HepG2 (cell line): ENCODE results near the gene ATG16L2. TPM values are rescaled to one million over a fixed set of nuclear protein-coding genes. Genes with fewer than 3 reads are reported as not detected.

Source experiments
- JARID2 ChIP-seq: sonication (generic); formaldehyde crosslinking; IDR thresholded peaks from 2 replicates; pipeline ENCODE4 v1.8.1; 2023; ENCODE audit warnings: missing genetic modification reagents, inconsistent platforms; ENCODE audit not compliant: insufficient replicate concordance
- KLF13 ChIP-seq: sonication (generic); formaldehyde crosslinking; IDR thresholded peaks from 2 replicates; pipeline ENCODE4 v1.4.0; 2020; ENCODE audit warnings: mild to moderate bottlenecking, missing genetic modification reagents
- MAF1 ChIP-seq: sonication (generic); formaldehyde crosslinking; IDR thresholded peaks from 2 replicates; pipeline ENCODE4 v1.5.0; 2020; ENCODE audit warnings: missing genetic modification reagents, borderline replicate concordance
- MED13 ChIP-seq: sonication (generic); formaldehyde crosslinking; IDR thresholded peaks from 2 replicates; pipeline ENCODE4 v1.5.0; 2020; ENCODE audit warnings: missing genetic modification reagents
- NKX3-1 ChIP-seq: sonication (generic); formaldehyde crosslinking; IDR thresholded peaks from 2 replicates; pipeline ENCODE4 v1.5.0; 2020; ENCODE audit warnings: missing genetic modification reagents
- SMAD1 ChIP-seq: sonication (generic); formaldehyde crosslinking; IDR thresholded peaks from 2 replicates; pipeline ENCODE4 v1.4.0; 2020; ENCODE audit warnings: missing genetic modification reagents, low read depth, mild to moderate bottlenecking, borderline replicate concordance
- SP4 ChIP-seq: sonication (generic); formaldehyde crosslinking; IDR thresholded peaks from 2 replicates; pipeline ENCODE4 v1.8.1; 2023; ENCODE audit warnings: mild to moderate bottlenecking, missing genetic modification reagents
- STAG1 ChIP-seq: sonication (generic); formaldehyde crosslinking; IDR thresholded peaks from 2 replicates; pipeline ENCODE4 v1.4.0; 2020; ENCODE audit warnings: missing genetic modification reagents
- ZFP90 ChIP-seq: sonication (generic); formaldehyde crosslinking; IDR thresholded peaks from 2 replicates; pipeline ENCODE4 v1.8.0; 2022; ENCODE audit warnings: missing genetic modification reagents, mild to moderate bottlenecking, inconsistent platforms, borderline replicate concordance
- ZMYM3 ChIP-seq: sonication (generic); formaldehyde crosslinking; IDR thresholded peaks from 2 replicates; pipeline ENCODE4 v1.5.1; 2020; ENCODE audit warnings: mild to moderate bottlenecking, missing genetic modification reagents
- ZNF143 ChIP-seq: sonication (generic); formaldehyde crosslinking; IDR thresholded peaks from 2 replicates; pipeline ENCODE4 v1.4.0; 2020; ENCODE audit warnings: missing genetic modification reagents
- ZNF546 ChIP-seq: sonication (generic); formaldehyde crosslinking; conservative IDR thresholded peaks from 2 replicates; pipeline ENCODE4 v1.8.1; 2023; ENCODE audit warnings: mild to moderate bottlenecking, missing genetic modification reagents
- ZNF616 ChIP-seq: sonication (generic); formaldehyde crosslinking; IDR thresholded peaks from 2 replicates; pipeline ENCODE4 v1.5.0; 2020; ENCODE audit warnings: low read depth, mild to moderate bottlenecking, missing genetic modification reagents
- ZNF768 ChIP-seq: sonication (generic); formaldehyde crosslinking; IDR thresholded peaks from 2 replicates; pipeline ENCODE4 v1.4.0; 2020; ENCODE audit warnings: missing genetic modification reagents
- ZNF788 ChIP-seq: sonication (generic); formaldehyde crosslinking; IDR thresholded peaks from 2 replicates; pipeline ENCODE4 v1.5.0; 2020; ENCODE audit warnings: mild to moderate bottlenecking, missing genetic modification reagents, borderline replicate concordance
- polyA plus RNA-seq, 8 experiments: library from polyadenylated mRNA; depleted of rRNA in 3 of 8; stranded (reverse) in 7 of 8; unstranded in 1 of 8; fragments of >200 nt; fragmentation: Illumina TruSeq in 4 of 8; extraction: Trizol in 4 of 8; gene quantifications; 2 replicates each; pipeline versions ENCODE4 v1.2.1 to v1.2.3, GENCODE V29; 2011 to 2016; ENCODE audit warnings: low read depth in 4 of 8, missing spikeins in 1 of 8, mixed read lengths in 1 of 8; ENCODE audit not compliant: insufficient read depth in 1 of 8
- total RNA-seq, 5 experiments: library from RNA; depleted of rRNA; stranded (reverse); fragments of >200 nt; fragmentation: Illumina TruSeq; extraction: Trizol; gene quantifications; 2 replicates each; pipeline ENCODE4 v1.2.3, GENCODE V29; 2016; ENCODE audit warnings: low read depth in 1 of 5
- TF ChIP-seq, protein P1 (sequence below): sonication (generic); formaldehyde crosslinking; IDR thresholded peaks from 2 replicates; pipeline ENCODE4 v1.9.0; 2021; ENCODE audit warnings: missing genetic modification reagents, borderline replicate concordance
- TF ChIP-seq, protein P2 (sequence below): IDR thresholded peaks from 2 replicates; pipeline ENCODE4 v1.4.0; 2020; ENCODE audit warnings: mild to moderate bottlenecking, missing genetic modification reagents
- TF ChIP-seq, protein P3 (sequence below): sonication (generic); formaldehyde crosslinking; conservative IDR thresholded peaks from 2 replicates; pipeline ENCODE4 v1.4.0; 2020; ENCODE audit warnings: mild to moderate bottlenecking, missing genetic modification reagents, moderate library complexity

ATG16L2 gene
- total and polyA plus RNA-seq, 2 of the 13 experiments (the other 11 are each of a cell fraction or from before 2014, with no cell fraction given): 6.2 to 14.8 TPM

DNA sequence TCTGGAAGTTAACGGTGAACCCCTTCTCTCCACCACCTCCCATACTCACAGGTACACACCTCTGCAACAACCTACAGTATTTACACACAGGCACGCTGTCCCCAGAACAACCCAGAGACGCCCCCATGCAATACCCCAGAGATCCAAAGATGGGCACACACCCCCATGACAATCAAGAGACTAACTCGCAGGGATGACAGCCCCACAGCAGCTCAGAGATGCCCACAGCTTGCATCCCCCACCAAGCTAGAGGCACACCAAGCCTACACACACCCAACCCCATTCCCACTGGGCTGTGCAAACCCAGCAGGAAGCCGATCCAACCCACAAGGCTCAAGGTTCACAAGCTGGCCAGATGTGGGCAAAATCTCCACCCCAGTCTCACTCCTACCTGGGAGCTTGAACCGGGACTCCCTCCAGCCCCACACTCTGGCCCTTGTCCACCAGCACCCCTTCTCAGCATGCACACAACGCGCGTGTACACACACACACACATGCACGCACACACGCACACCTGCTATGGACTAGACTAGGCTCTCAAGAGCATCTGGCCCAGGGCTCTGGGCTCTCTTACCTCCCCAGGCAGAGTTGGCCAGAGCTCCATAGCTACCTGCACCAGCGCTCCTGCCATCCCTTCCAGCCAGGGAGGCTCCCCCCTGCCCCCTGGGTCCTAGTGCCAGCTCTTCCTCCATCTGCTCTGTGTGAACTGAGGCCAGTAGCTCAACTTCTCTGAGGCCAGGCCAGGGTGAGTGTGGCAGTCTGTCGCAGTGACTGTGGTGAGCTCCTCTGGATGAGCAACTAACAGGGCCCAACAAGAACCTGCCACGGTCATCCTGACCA is 31.9 kb upstream of the ATG16L2 start (continued):
- TF ChIP-seq, protein P1, sequence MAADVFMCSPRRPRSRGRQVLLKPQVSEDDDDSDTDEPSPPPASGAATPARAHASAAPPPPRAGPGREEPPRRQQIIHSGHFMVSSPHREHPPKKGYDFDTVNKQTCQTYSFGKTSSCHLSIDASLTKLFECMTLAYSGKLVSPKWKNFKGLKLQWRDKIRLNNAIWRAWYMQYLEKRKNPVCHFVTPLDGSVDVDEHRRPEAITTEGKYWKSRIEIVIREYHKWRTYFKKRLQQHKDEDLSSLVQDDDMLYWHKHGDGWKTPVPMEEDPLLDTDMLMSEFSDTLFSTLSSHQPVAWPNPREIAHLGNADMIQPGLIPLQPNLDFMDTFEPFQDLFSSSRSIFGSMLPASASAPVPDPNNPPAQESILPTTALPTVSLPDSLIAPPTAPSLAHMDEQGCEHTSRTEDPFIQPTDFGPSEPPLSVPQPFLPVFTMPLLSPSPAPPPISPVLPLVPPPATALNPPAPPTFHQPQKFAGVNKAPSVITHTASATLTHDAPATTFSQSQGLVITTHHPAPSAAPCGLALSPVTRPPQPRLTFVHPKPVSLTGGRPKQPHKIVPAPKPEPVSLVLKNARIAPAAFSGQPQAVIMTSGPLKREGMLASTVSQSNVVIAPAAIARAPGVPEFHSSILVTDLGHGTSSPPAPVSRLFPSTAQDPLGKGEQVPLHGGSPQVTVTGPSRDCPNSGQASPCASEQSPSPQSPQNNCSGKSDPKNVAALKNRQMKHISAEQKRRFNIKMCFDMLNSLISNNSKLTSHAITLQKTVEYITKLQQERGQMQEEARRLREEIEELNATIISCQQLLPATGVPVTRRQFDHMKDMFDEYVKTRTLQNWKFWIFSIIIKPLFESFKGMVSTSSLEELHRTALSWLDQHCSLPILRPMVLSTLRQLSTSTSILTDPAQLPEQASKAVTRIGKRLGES (CRISPR knock-in tag): no peak
- peak; percentile 40; the same call in 1 of the 2 replicates for TF ChIP-seq ZNF616
- TF ChIP-seq ZNF546 (CRISPR knock-in tag): no peak
- TF ChIP-seq ZNF788: peak; percentile 72
- peak; percentile 28; the same call in 1 of the 2 replicates for TF ChIP-seq ZNF143 (CRISPR knock-in tag)
- TF ChIP-seq JARID2 (CRISPR knock-in tag): no peak
- peak; percentile 97 for TF ChIP-seq ZMYM3 (CRISPR knock-in tag)
- TF ChIP-seq KLF13 (CRISPR knock-in tag): 0 out of 2 replicates have a peak, but pooled peaks have one; percentile 32
- peak; percentile 69; the same call in 1 of the 2 replicates for TF ChIP-seq ZFP90 (CRISPR knock-in tag)
- TF ChIP-seq MAF1 (CRISPR knock-in tag): no peak
- TF ChIP-seq, protein P2, sequence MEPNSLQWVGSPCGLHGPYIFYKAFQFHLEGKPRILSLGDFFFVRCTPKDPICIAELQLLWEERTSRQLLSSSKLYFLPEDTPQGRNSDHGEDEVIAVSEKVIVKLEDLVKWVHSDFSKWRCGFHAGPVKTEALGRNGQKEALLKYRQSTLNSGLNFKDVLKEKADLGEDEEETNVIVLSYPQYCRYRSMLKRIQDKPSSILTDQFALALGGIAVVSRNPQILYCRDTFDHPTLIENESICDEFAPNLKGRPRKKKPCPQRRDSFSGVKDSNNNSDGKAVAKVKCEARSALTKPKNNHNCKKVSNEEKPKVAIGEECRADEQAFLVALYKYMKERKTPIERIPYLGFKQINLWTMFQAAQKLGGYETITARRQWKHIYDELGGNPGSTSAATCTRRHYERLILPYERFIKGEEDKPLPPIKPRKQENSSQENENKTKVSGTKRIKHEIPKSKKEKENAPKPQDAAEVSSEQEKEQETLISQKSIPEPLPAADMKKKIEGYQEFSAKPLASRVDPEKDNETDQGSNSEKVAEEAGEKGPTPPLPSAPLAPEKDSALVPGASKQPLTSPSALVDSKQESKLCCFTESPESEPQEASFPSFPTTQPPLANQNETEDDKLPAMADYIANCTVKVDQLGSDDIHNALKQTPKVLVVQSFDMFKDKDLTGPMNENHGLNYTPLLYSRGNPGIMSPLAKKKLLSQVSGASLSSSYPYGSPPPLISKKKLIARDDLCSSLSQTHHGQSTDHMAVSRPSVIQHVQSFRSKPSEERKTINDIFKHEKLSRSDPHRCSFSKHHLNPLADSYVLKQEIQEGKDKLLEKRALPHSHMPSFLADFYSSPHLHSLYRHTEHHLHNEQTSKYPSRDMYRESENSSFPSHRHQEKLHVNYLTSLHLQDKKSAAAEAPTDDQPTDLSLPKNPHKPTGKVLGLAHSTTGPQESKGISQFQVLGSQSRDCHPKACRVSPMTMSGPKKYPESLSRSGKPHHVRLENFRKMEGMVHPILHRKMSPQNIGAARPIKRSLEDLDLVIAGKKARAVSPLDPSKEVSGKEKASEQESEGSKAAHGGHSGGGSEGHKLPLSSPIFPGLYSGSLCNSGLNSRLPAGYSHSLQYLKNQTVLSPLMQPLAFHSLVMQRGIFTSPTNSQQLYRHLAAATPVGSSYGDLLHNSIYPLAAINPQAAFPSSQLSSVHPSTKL (CRISPR knock-in tag): 0 out of 2 replicates have a peak, but pooled peaks have one; percentile 21
- TF ChIP-seq, protein P3, sequence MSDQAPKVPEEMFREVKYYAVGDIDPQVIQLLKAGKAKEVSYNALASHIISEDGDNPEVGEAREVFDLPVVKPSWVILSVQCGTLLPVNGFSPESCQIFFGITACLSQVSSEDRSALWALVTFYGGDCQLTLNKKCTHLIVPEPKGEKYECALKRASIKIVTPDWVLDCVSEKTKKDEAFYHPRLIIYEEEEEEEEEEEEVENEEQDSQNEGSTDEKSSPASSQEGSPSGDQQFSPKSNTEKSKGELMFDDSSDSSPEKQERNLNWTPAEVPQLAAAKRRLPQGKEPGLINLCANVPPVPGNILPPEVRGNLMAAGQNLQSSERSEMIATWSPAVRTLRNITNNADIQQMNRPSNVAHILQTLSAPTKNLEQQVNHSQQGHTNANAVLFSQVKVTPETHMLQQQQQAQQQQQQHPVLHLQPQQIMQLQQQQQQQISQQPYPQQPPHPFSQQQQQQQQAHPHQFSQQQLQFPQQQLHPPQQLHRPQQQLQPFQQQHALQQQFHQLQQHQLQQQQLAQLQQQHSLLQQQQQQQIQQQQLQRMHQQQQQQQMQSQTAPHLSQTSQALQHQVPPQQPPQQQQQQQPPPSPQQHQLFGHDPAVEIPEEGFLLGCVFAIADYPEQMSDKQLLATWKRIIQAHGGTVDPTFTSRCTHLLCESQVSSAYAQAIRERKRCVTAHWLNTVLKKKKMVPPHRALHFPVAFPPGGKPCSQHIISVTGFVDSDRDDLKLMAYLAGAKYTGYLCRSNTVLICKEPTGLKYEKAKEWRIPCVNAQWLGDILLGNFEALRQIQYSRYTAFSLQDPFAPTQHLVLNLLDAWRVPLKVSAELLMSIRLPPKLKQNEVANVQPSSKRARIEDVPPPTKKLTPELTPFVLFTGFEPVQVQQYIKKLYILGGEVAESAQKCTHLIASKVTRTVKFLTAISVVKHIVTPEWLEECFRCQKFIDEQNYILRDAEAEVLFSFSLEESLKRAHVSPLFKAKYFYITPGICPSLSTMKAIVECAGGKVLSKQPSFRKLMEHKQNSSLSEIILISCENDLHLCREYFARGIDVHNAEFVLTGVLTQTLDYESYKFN (CRISPR knock-in tag): peak; percentile 67; the same call in 1 of the 2 replicates
- TF ChIP-seq ZNF768 (CRISPR knock-in tag): peak; percentile 99
- 0 out of 2 replicates have a peak, but pooled peaks have one; percentile 1 for TF ChIP-seq STAG1 (CRISPR knock-in tag)
- TF ChIP-seq MED13: peak; percentile 41; the same call in 1 of the 2 replicates
- TF ChIP-seq SMAD1 (CRISPR knock-in tag): peak; percentile 77; the same call in 1 of the 2 replicates
- TF ChIP-seq NKX3-1: 0 out of 2 replicates have a peak, but pooled peaks have one; percentile 62
- TF ChIP-seq SP4 (CRISPR knock-in tag): peak; percentile 33; the same call in 1 of the 2 replicates
